GM13976 (cell line): ENCODE measurements around the gene CSRNP2.

Source experiments
- DNase-seq: peaks from one replicate; pipeline ENCODE4 v3.0.0; 2012; ENCODE audit warnings: low spot score
- CTCF ChIP-seq: IDR thresholded peaks from 2 replicates; pipeline ENCODE4 v1.5.1; 2012; ENCODE audit warnings: borderline replicate concordance, mild to moderate bottlenecking; ENCODE audit not compliant: insufficient read depth; ENCODE audit errors: extremely low read depth, missing control alignments, control extremely low read depth
- in situ Hi-C: fragments of 300-500 bp; cut with MboI; formaldehyde crosslinking; loops from one replicate; pipeline ENCODE4 v1.12.0; 2022; ENCODE audit warnings: low sequenced_read_pairs, mixed read lengths, inconsistent platforms; ENCODE audit not compliant: unreplicated experiment

CSRNP2 gene

GRCh38 chr12:51103977-51104376 is 20.6 kb upstream of the CSRNP2 start:
- no peak for DNase-seq
- in situ Hi-C loops, result no loop called here
- TF ChIP-seq CTCF, result no peak

- no peak for DNase-seq
- no peak for TF ChIP-seq CTCF
- in situ Hi-C loops, result no loop called here
Measured at GRCh38 chr12:51098611-51099010, 15.2 kb upstream of the CSRNP2 start.

- in situ Hi-C loops, result no loop called here
- no peak for DNase-seq
- no peak for TF ChIP-seq CTCF
Measured at GRCh38 chr12:51090705-51091229, 7.4 kb upstream of the CSRNP2 start.

- no peak for TF ChIP-seq CTCF
Measured at GRCh38 chr12:51087818-51088217, 4.4 kb upstream of the CSRNP2 start.

GRCh38 chr12:51086933-51087332 is 3.5 kb upstream of the CSRNP2 start:
- TF ChIP-seq CTCF, result no peak
- in situ Hi-C loops, result no loop called here
- DNase-seq, result no peak

More at GRCh38 chr12:51087818-51088217, 4.4 kb upstream of the CSRNP2 start:
- DNase-seq, result peak; percentile 47
- in situ Hi-C loops, result no loop called here

- TF ChIP-seq CTCF, result no peak
- in situ Hi-C loops, result no loop called here
- DNase-seq, result no peak
Measured at GRCh38 chr12:51085757-51086156, 2.4 kb upstream of the CSRNP2 start.

GRCh38 chr12:51082561-51083125 is 753 bp downstream of the CSRNP2 start:
- no peak for TF ChIP-seq CTCF
- DNase-seq, result no peak
- in situ Hi-C loops, result no loop called here
